Measurements from ENCODE around the gene DLK1.

DLK1 gene

DNA sequence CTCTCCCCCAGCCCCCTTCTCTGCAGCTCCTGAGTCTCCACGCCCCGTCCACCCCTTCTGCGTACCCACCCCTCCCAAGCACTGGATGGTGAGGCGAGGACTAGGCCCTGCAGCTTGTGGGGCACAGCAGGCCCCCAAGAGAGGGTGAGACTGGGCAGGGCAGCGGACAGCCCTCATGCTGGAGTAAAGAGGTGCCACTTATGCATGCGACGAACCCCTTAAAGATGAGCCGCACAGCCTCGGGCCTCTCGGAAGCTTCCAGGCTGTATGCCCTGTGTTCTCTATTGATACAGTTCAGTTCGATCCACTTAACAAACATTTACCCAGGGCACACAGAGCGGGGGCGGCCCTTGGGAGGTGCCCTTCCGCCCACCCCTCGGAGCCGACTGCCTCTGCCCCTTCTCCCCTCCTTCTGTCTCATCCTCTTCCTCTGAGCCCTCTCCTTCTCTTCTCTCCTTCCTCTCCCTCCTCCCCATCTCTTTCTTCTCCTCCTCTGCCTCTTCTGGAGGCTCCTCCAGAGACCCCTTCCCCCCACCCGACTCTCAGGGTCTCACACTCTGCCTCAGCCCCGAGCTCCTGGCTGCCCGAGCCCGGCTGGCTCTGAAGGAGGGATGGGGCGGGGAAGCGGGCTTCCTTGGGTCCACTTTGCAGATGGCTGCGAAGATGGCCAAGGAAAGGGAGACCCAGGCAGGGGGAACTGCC lies 32.7 kb upstream of the DLK1 start:
- Histone ChIP-seq H3K4me1 (ENCODE audit: insufficient read depth, low read length) (peaks cover 3% of the 10 kb centered on the region; the same call in 1 of the 2 replicates), H3K4me3 (ENCODE audit: low read length) (no peak overlapping the region), H3K27me3 (ENCODE audit: insufficient read depth, low read length) (no peaks in the 10 kb centered on the region), H3K9ac (ENCODE audit: low read depth, low read length) (no peak overlapping the region), H3K36me3 (ENCODE audit: insufficient read depth, low read length) (no peaks in the 10 kb centered on the region), H3K9me3 (ENCODE audit: insufficient read depth, low read depth, low read length) (no peaks in the 10 kb centered on the region), H3K27ac (ENCODE audit: low read depth, low read length) (no peak overlapping the region)
- WGBS, result 88% methylated on average over 23 of the region's 23 CpGs

DNA sequence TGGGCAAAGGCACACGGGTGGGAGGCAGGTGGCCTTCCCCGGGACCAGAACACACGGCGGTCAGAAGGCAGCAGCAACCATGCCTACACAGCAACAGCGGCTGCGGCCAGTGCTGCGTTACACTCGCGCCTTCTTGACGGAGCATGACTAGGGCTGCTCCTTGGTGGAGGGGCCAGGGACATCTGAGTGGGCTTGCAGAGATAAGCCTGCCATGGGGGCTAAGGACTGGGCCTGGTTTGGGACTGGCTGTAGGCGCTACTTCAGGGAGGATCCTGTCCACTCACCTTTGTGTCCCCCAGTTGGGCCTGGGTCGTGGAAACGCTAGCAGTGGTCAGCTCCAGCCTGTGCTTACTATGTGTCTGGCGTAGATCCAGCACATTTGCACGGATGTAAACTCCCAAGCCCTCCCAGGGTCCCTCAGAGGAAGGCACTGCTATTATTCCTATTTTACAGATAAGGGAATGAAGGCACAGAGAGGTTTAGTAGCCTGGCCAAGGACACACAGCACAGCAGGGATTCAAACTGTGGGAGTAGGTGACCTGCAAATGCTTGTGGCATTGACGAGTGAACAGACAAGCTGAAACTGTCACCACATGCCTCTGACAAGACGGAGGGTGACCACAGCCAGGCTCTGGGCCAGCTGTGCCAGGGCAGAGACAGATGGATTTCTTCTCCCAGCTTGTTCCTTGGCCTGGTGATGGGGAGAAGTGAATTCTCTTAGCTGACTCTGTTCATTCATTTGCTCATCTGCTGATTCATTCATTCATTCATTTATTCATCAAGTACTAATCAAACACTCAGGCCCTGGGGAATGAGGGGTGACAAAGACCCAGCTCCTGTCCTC lies 31.9 kb upstream of the DLK1 start:
- Histone ChIP-seq H3K9me3 (ENCODE audit: insufficient read depth, low read depth, low read length) (no peaks in the 10 kb centered on the region), H3K36me3 (ENCODE audit: insufficient read depth, low read length) (no peaks in the 10 kb centered on the region), H3K4me1 (ENCODE audit: insufficient read depth, low read length) (no peaks in the 10 kb centered on the region), H3K27me3 (ENCODE audit: insufficient read depth, low read length) (no peaks in the 10 kb centered on the region), H3K27ac (ENCODE audit: low read depth, low read length) (no peak overlapping the region), H3K9ac (ENCODE audit: low read depth, low read length) (no peak overlapping the region), H3K4me3 (ENCODE audit: low read length) (no peak overlapping the region)
- 92% methylated on average over 17 of the region's 17 CpGs for WGBS

DNA sequence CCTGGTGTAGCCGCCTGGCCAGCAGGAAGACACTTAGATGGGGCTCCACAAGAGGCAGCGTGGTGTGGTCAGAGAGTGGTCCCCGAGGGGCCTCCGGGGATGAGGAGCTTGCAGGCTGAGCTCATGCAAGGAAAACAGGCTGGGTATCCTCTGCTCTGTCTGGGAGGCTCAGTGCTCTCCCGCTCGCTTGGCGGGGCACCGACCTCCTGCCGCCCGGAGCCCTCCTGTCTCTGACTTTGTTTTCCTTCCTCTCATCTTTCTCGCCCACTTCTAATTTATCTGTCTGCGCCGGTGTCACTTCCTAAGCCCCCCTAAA lies 31.3 kb upstream of the DLK1 start:
- no peaks in the 10 kb centered on the region for H3K9me3 ChIP-seq (ENCODE audit: insufficient read depth, low read depth, low read length)
- H3K9ac ChIP-seq (ENCODE audit: low read depth, low read length), result no peak overlapping the region
- no peaks in the 10 kb centered on the region for H3K36me3 ChIP-seq (ENCODE audit: insufficient read depth, low read length)
- 89% methylated on average over 13 of the region's 13 CpGs for WGBS
- no peaks in the 10 kb centered on the region for H3K4me1 ChIP-seq (ENCODE audit: insufficient read depth, low read length)
- H3K27me3 ChIP-seq (ENCODE audit: insufficient read depth, low read length), result no peaks in the 10 kb centered on the region
- H3K4me3 ChIP-seq (ENCODE audit: low read length), result no peak overlapping the region
- no peak overlapping the region for H3K27ac ChIP-seq (ENCODE audit: low read depth, low read length)

DNA sequence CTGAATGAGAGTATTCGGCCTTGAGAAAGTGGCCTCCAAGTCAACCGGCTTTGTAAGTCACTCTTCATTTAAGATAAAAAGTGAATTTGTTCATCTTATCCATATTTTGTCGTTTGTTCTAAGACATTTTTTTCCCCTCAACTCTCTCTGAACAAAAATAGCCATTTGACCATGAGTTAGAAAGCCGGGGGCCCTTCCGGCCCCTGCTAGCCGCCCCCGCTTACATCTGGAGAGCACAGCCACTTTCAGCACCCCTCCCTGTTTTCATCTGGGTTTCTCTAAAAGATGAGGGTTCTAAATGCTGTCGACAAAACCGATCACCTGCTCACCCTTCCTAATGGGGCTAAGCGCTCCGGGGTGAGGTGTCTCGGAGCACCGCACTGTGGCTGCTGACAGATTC lies 30.7 kb upstream of the DLK1 start:
- H3K9me3 ChIP-seq (ENCODE audit: insufficient read depth, low read depth, low read length), result no peaks in the 10 kb centered on the region
- no peaks in the 10 kb centered on the region for H3K36me3 ChIP-seq (ENCODE audit: insufficient read depth, low read length)
- H3K4me3 ChIP-seq (ENCODE audit: low read length), result no peak overlapping the region
- no peak overlapping the region for H3K9ac ChIP-seq (ENCODE audit: low read depth, low read length)
- 94% methylated on average over 13 of the region's 13 CpGs for WGBS
- no peaks in the 10 kb centered on the region for H3K4me1 ChIP-seq (ENCODE audit: insufficient read depth, low read length)
- H3K27ac ChIP-seq (ENCODE audit: low read depth, low read length), result no peak overlapping the region
- no peaks in the 10 kb centered on the region for H3K27me3 ChIP-seq (ENCODE audit: insufficient read depth, low read length)

DNA sequence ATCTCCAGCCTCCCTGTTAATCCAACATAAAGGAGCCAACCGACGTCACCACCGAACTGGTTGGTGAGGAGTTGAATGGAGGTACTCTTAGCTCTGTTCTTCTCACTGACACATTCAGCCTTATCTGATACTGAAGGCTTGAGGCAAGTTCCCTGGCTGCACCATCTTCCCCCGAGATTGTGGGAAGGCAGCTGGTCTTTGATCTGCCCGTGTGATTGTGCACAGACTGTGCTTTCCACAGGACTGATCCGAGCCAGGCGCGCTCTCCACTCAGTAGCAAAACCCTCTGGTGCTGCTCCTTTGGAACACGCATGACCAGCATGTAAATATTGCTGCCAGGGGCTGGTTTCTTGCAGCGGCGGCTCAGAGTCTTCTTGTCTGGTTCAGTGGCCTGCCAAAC lies 30.1 kb upstream of the DLK1 start:
- H3K4me1 ChIP-seq (ENCODE audit: insufficient read depth, low read length), result no peaks in the 10 kb centered on the region
- no peak overlapping the region for H3K9ac ChIP-seq (ENCODE audit: low read depth, low read length)
- no peaks in the 10 kb centered on the region for H3K36me3 ChIP-seq (ENCODE audit: insufficient read depth, low read length)
- no peak overlapping the region for H3K27ac ChIP-seq (ENCODE audit: low read depth, low read length)
- WGBS, result 90% methylated on average over 8 of the region's 11 CpGs
- no peaks in the 10 kb centered on the region for H3K27me3 ChIP-seq (ENCODE audit: insufficient read depth, low read length)
- H3K4me3 ChIP-seq (ENCODE audit: low read length), result no peak overlapping the region
- no peaks in the 10 kb centered on the region for H3K9me3 ChIP-seq (ENCODE audit: insufficient read depth, low read depth, low read length)

DNA sequence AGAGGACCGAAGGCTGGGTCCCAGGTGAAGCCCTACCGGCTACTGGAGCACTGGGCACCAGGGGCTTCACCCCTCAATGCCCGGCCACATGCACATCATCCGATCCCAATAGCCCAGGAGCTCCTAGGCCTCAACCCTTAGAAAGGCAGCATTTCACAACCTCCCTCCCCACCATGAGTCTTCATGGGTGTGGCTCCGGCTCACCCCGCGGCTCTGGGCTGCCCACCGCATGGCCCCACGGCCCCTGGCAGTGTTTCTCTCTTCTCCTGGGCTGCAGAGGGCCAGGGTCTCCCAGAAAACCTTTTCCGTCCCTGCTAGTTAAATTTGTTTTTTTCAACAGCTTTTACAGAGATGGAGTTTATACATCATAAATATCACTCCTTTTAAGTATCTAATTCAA lies 28.6 kb upstream of the DLK1 start:
- no peak overlapping the region for H3K27ac ChIP-seq (ENCODE audit: low read depth, low read length)
- H3K9ac ChIP-seq (ENCODE audit: low read depth, low read length), result no peak overlapping the region
- no peaks in the 10 kb centered on the region for H3K9me3 ChIP-seq (ENCODE audit: insufficient read depth, low read depth, low read length)
- no peaks in the 10 kb centered on the region for H3K36me3 ChIP-seq (ENCODE audit: insufficient read depth, low read length)
- no peaks in the 10 kb centered on the region for H3K4me1 ChIP-seq (ENCODE audit: insufficient read depth, low read length)
- H3K4me3 ChIP-seq (ENCODE audit: low read length), result no peak overlapping the region
- no peaks in the 10 kb centered on the region for H3K27me3 ChIP-seq (ENCODE audit: insufficient read depth, low read length)
- 92% methylated on average over 10 of the region's 10 CpGs for WGBS

DNA sequence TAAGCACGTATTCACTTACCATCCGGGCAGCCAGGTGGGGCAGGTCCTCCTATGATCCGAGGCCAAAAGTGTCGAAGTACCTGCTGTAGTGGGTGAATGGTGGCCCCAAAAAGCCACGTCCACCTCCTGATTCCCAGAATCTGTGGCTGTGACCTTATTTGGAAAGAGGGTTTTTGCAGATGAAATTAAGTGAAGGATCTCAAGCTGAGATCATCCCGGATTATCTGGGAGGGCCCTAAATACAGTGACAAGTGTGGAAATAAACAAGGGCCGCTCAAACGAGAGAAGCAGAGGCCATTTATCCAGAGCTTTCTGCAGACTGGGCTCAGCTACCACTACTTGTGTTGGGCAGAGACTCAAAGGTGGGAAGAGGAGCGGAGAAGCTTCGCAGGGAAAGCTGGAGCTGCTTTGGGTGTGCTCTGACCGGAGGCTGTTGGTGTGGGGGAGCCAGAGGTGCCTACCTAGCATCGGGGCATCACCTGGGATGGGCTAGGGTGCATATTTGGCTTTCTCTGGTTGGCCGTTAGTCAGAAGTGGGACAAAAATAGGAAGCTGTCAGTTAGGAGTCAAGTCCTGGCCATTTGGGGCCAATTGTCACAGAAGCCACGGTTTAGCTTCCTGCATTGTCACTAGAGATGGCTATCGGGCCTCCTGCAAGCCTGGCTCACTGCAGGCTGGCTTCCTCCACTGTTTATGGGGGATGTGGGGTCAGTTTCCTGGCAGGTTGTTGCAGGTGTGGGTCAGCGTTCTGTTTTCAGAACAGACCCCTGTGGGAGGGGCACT lies 27.8 kb upstream of the DLK1 start:
- WGBS, result 88% methylated on average over 16 of the region's 16 CpGs
- Histone ChIP-seq H3K4me3 (ENCODE audit: low read length) (no peak overlapping the region), H3K4me1 (ENCODE audit: insufficient read depth, low read length) (no peaks in the 10 kb centered on the region), H3K36me3 (ENCODE audit: insufficient read depth, low read length) (no peaks in the 10 kb centered on the region), H3K27me3 (ENCODE audit: insufficient read depth, low read length) (no peaks in the 10 kb centered on the region), H3K9ac (ENCODE audit: low read depth, low read length) (no peak overlapping the region), H3K9me3 (ENCODE audit: insufficient read depth, low read depth, low read length) (no peaks in the 10 kb centered on the region), H3K27ac (ENCODE audit: low read depth, low read length) (no peak overlapping the region)

DNA sequence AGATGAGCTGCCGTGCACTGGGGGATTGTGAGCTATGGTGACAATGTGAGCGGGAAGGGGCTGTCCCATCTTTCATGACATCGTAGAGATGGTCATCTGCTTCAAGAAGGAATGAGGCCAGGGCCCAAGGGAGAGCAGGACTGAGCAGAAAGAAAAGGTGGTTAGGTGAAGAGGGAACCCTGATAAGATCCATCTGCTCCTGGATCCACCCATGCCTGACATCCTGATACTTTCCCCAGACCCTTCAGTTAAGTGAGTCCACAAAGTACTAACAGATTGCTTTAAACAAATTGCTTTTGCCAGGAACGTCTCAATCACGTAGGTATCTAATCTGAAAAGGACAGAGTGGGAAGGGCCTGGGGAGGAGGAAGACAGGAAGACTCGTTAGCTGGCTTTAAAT lies 25.4 kb upstream of the DLK1 start:
- H3K27me3 ChIP-seq (ENCODE audit: insufficient read depth, low read length), result no peaks in the 10 kb centered on the region
- H3K9me3 ChIP-seq (ENCODE audit: insufficient read depth, low read depth, low read length), result no peaks in the 10 kb centered on the region
- no peaks in the 10 kb centered on the region for H3K4me1 ChIP-seq (ENCODE audit: insufficient read depth, low read length)
- H3K9ac ChIP-seq (ENCODE audit: low read depth, low read length), result no peak overlapping the region
- 76% methylated on average over 6 of the region's 6 CpGs for WGBS
- no peak overlapping the region for H3K27ac ChIP-seq (ENCODE audit: low read depth, low read length)
- H3K36me3 ChIP-seq (ENCODE audit: insufficient read depth, low read length), result no peaks in the 10 kb centered on the region
- H3K4me3 ChIP-seq (ENCODE audit: low read length), result no peak overlapping the region

DNA sequence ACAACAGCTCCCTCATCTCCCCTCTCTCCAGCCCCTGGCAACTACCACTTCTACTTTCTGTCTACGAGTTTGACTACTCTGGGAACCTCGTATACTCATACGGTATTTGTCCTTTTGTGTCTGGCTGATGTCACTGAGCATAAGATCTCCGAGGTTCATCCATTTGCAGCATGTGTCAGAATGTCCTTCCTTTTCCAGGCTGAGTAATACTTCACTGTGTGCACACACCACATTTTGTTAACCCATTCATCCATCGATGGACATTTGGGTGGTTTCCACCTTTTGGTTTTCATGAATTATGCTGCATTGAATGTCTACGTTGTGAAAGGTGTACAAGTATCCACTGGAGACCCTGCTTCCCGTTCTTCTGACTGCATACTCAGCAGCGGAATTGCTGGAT lies 24.1 kb upstream of the DLK1 start:
- Histone ChIP-seq H3K27me3 (ENCODE audit: insufficient read depth, low read length) (no peaks in the 10 kb centered on the region), H3K36me3 (ENCODE audit: insufficient read depth, low read length) (no peaks in the 10 kb centered on the region), H3K4me3 (ENCODE audit: low read length) (no peak overlapping the region), H3K4me1 (ENCODE audit: insufficient read depth, low read length) (no peaks in the 10 kb centered on the region), H3K27ac (ENCODE audit: low read depth, low read length) (no peak overlapping the region), H3K9me3 (ENCODE audit: insufficient read depth, low read depth, low read length) (no peaks in the 10 kb centered on the region), H3K9ac (ENCODE audit: low read depth, low read length) (no peak overlapping the region)
- WGBS, result 96% methylated on average over 8 of the region's 8 CpGs

DNA sequence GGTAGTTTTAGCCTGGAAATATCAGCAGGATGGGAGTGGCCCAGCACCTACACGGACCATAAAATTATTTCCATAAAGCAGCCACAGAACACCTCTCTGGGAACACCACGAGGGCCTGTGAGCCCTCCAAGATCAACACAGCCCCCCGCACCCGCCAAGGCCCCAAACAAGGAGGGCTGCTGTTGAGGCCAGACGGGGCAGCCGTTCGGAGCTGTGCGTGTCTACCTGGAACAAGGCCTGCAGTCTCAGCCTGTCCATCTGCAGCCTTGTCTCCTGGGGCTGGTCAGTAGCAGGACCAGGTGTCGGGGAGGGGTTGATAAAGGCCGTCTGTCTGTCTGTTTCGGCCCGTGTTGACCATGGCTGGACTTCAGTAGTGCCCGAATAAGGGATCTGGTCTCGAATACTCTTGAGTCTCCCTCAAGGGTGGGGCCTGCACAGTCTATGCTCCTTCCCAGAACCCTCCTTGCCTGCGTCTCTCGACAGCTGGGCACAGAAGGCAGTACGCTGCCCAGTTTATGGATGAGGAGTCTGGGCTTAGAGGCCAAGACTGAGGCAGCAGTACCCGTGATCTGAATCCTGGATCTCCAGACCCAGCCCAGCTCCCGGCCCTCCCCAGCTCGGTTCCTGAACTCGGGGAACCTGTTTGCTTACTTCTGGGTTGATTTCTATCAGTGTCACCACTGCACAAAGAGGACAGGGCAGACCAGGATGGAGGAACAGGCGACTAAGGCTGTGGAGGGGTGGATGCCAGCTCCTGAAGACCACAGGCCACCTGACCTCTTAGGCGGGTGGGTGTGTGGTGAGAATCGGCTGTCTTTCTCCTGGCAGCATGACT lies 23.1 kb upstream of the DLK1 start:
- 92% methylated on average over 24 of the region's 24 CpGs for WGBS
- H3K27ac ChIP-seq (ENCODE audit: low read depth, low read length), result no peak overlapping the region
- 0 out of 2 replicates have a peak, but pooled peaks cover 2% of the 10 kb centered on the region for H3K4me1 ChIP-seq (ENCODE audit: insufficient read depth, low read length)
- H3K27me3 ChIP-seq (ENCODE audit: insufficient read depth, low read length), result peaks cover 1% of the 10 kb centered on the region; the same call in 1 of the 2 replicates
- no peak overlapping the region for H3K9ac ChIP-seq (ENCODE audit: low read depth, low read length)
- no peaks in the 10 kb centered on the region for H3K36me3 ChIP-seq (ENCODE audit: insufficient read depth, low read length)
- no peak overlapping the region for H3K4me3 ChIP-seq (ENCODE audit: low read length)
- H3K9me3 ChIP-seq (ENCODE audit: insufficient read depth, low read depth, low read length), result no peaks in the 10 kb centered on the region

All from HUES64 (cell line).